Brain microvascular endothelial cell (primary cell): ENCODE results near the gene GLP2R.
"Not testable (repeated sequence)": the region's sequence is repeated elsewhere in the genome, so short reads cannot be mapped to it uniquely, and the experiment has no call there.

Source experiments
- DNase-seq: peaks from one replicate; pipeline ENCODE4 v3.0.0-alpha.2; 2020
- H3K27ac ChIP-seq: fragments of 250-450 bp; sonication (Bioruptor Pico); 2 replicates; pipeline ENCODE4 v1.5.1; 2020; ENCODE audit warnings: mild to moderate bottlenecking, moderate library complexity
- H3K27me3 ChIP-seq: fragments of 250-450 bp; sonication (Bioruptor Pico); replicated peaks from 2 replicates; pipeline ENCODE4 v1.5.1; 2020; ENCODE audit warnings: mild to moderate bottlenecking
- H3K36me3 ChIP-seq: fragments of 250-450 bp; sonication (Bioruptor Pico); replicated peaks from 2 replicates; pipeline ENCODE4 v1.5.1; 2020; ENCODE audit warnings: mild to moderate bottlenecking
- H3K4me3 ChIP-seq: 2 replicates; pipeline ENCODE4 v1.5.1; 2011; ENCODE audit warnings: low read depth, mild to moderate bottlenecking, control low read depth, low read length, moderate library complexity
- in situ Hi-C: cut with HindIII; loops from 2 replicates; pipeline ENCODE4 v1.10.0; 2017; ENCODE audit warnings: low sequenced_read_pairs, low pct_ligation_motif_present
- TF ChIP-seq, protein P1 (sequence below): IDR thresholded peaks from 2 replicates; pipeline ENCODE4 v1.5.1; 2011; ENCODE audit warnings: low read depth, mild to moderate bottlenecking, moderate library complexity, low read length, control low read depth, inconsistent platforms; ENCODE audit errors: missing control alignments

The GLP2R gene

GRCh38 chr17:9913476-9913875 is 87.8 kb downstream of the GLP2R start:
- H3K27me3 ChIP-seq: no peaks in the 10 kb centered on the region
- no peak overlapping the region for H3K27ac ChIP-seq
- H3K36me3 ChIP-seq: no peaks in the 10 kb centered on the region
- no peak for DNase-seq
- in situ Hi-C loops: no loop called here
- TF ChIP-seq, protein P1, sequence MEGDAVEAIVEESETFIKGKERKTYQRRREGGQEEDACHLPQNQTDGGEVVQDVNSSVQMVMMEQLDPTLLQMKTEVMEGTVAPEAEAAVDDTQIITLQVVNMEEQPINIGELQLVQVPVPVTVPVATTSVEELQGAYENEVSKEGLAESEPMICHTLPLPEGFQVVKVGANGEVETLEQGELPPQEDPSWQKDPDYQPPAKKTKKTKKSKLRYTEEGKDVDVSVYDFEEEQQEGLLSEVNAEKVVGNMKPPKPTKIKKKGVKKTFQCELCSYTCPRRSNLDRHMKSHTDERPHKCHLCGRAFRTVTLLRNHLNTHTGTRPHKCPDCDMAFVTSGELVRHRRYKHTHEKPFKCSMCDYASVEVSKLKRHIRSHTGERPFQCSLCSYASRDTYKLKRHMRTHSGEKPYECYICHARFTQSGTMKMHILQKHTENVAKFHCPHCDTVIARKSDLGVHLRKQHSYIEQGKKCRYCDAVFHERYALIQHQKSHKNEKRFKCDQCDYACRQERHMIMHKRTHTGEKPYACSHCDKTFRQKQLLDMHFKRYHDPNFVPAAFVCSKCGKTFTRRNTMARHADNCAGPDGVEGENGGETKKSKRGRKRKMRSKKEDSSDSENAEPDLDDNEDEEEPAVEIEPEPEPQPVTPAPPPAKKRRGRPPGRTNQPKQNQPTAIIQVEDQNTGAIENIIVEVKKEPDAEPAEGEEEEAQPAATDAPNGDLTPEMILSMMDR: no peak
- H3K4me3 ChIP-seq: no peak overlapping the region

- DNase-seq: no peak
- in situ Hi-C loops: no loop called here
- Histone ChIP-seq H3K36me3 (no peaks in the 10 kb centered on the region), H3K27ac (no peak overlapping the region), H3K4me3 (no peak overlapping the region), H3K27me3 (no peaks in the 10 kb centered on the region)
- TF ChIP-seq, protein P1: no peak
Measured at GRCh38 chr17:9916108-9916507, 90.4 kb downstream of the GLP2R start.

DNA sequence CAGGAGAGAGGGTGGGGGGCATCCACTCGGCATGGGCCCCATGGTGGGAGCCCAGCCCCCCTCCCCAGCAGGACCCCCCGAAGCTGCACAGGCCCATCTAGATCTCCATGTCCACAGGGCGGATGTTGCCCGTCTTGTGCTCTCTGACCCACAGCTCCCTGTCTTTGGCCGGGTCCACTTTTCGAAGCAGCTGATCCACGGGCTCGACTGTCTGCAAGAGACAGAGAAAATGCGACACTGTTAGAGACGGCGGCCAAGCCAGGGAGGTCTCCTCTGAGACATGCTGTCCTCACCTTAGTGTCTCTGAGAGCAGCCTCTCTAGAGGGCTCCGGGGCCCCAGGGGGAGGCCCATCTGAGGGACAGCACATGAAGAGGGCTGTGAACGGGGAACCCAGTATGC is 91.4 kb downstream of the GLP2R start:
- no peaks in the 10 kb centered on the region for H3K27me3 ChIP-seq
- DNase-seq: no peak
- H3K36me3 ChIP-seq: no peaks in the 10 kb centered on the region
- H3K27ac ChIP-seq: no peak overlapping the region
- no peak overlapping the region for H3K4me3 ChIP-seq
- in situ Hi-C loops: no loop called here
- TF ChIP-seq, protein P1: no peak

DNA sequence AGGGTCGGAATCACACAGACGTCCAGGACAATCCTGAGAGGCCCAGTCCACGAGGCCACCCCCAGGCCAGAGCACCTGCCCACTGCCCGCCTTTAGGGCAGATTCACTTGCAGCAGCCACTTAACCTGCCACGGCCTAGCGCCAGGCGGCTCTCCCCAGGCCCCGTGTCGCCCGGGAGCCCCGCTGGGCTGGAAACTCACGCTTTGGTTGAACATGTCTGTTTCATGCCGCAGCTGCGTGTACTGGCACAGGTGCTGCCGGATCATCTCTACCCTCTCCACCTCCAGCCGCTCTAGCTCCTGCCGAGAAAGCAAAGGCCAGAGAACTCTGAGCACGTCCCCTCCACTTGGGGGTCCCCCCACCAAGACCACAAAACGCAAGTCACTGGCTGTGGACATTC is 92.1 kb downstream of the GLP2R start:
- in situ Hi-C loops: no loop called here
- Histone ChIP-seq H3K4me3 (no peak overlapping the region), H3K36me3 (no peaks in the 10 kb centered on the region), H3K27me3 (no peaks in the 10 kb centered on the region), H3K27ac (no peak overlapping the region)
- TF ChIP-seq, protein P1: no peak
- no peak for DNase-seq

- DNase-seq: no peak
- TF ChIP-seq, protein P1: no peak
- Histone ChIP-seq H3K36me3 (no peaks in the 10 kb centered on the region), H3K27me3 (no peaks in the 10 kb centered on the region), H3K27ac (no peak overlapping the region), H3K4me3 (no peak overlapping the region)
- in situ Hi-C loops: no loop called here
Measured at GRCh38 chr17:9918352-9918751, 92.6 kb downstream of the GLP2R start.

DNA sequence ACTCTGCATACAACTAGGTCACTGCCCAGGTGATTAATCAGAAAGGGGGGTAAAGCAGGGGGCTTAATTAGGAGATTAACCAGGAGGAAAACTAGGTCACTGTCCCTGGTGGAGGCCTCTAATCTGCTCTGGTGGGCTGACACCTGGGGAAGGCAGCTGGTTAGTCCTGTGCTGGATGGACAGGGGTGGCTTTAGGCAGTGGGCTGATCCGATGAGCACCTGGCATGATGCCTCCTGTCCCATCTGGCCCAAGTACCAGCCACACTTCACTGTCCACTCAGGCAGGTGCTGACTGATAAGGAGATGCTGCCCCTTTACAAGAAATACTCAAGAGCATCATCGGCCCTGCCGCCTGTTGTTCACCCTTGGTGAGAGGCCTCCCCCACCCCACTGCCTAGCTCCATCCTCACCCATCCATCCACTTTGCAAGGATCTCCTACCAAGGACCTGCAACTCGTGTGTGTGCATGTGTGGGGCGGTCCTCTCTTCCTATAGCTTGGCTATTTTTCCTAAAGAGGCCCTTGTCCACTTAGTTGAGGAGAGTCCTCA is 93.2 kb downstream of the GLP2R start:
- no peaks in the 10 kb centered on the region for H3K27me3 ChIP-seq
- DNase-seq: no peak
- in situ Hi-C loops: no loop called here
- no peaks in the 10 kb centered on the region for H3K36me3 ChIP-seq
- H3K27ac ChIP-seq: no peak overlapping the region
- TF ChIP-seq, protein P1: no peak
- no peak overlapping the region for H3K4me3 ChIP-seq

DNA sequence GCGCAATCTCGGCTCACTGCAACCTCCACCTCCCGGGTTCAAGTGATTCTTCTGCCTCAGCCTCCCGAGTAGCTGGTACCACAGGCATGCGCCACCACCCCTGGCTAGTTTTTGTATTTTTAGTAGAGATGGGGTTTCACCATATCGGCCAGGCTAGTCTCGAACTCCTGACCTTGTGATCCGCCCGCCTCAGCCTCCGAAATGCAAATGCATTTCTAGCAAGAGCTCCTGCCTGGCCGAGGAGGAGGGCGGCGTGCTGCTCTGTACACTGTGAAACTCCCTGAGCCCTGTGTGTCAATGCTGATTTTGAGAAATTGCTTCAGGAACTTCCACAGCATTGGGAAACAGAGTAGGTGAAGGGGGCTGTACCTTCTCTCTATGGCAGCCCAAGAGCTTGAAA is 95.5 kb downstream of the GLP2R start:
- H3K4me3 ChIP-seq, H3K27me3 ChIP-seq, H3K27ac ChIP-seq, H3K36me3 ChIP-seq, DNase-seq, in situ Hi-C loops: not testable (repeated sequence)
